ENCODE results near the gene XPR1.

The XPR1 gene

DNA sequence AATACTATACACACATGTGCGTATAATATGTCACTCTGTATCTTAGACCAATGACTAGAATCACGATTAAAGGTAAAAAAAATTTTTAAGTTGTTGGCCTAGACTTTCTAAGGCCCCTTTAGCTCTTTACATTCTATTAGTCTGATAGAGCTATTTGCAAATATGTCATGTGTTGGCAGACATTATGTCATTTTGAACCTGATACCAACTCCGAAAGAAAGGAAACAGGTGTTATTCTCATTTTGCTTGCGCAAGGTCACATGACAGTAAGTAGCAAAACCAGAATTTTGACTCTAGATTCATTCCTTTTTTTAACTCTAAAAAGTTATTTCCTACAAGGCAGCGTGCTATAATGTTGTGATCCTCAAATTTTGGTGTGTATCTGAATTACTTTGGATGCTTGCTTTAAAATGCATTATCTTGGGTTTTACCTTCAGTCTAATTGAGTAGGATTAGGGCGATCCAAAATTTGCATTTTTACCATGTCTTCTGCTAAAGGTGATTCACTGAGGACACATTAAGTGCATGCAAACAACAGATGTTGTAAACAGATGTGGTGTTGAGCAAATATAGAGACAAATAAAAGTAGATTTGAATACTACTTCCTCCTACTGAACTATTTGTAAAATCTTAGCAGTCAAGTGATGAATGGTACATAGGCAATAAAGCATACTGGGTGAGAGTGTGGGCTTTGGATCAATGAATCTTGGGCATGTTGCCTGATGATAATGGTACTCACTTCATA, 217.4 kb downstream of the XPR1 start:
- Histone ChIP-seq H3K4me2 (ENCODE audit: low read depth, low read length, poor library complexity, severe bottlenecking) (no peak overlapping the region), H3K4me3 (ENCODE audit: low read length, poor library complexity, severe bottlenecking) (no peak overlapping the region), H2AFZ (ENCODE audit: low read length) (no peak overlapping the region), H3K36me3 (ENCODE audit: insufficient read depth, low read length) (no peaks in the 10 kb centered on the region), H3F3A (ENCODE audit: low read depth) (no peaks in the 10 kb centered on the region), H3K9me3 (ENCODE audit: insufficient read depth, low read depth, low read length) (no peaks in the 10 kb centered on the region), H3K9me2 (replicated peaks; ENCODE audit: low read depth, low read length) (no peaks in the 10 kb centered on the region), H4K20me1 (ENCODE audit: insufficient read depth, low read length, poor library complexity, severe bottlenecking) (no peaks in the 10 kb centered on the region), H3K9ac (ENCODE audit: low read depth, low read length, poor library complexity, severe bottlenecking) (no peak overlapping the region), H3K79me2 (ENCODE audit: insufficient read depth, low read length) (no peaks in the 10 kb centered on the region), H3K27me3 (ENCODE audit: insufficient read depth, low read length, poor library complexity, severe bottlenecking) (no peaks in the 10 kb centered on the region), H3K4me1 (ENCODE audit: insufficient read depth, low read length, poor library complexity, severe bottlenecking) (peaks cover 29% of the 10 kb centered on the region)
- TF ChIP-seq EZH2phosphoT487 (IDR thresholded peaks at IDR 0.05; ENCODE audit: borderline replicate concordance): no peak
- TF ChIP-seq, protein P1, sequence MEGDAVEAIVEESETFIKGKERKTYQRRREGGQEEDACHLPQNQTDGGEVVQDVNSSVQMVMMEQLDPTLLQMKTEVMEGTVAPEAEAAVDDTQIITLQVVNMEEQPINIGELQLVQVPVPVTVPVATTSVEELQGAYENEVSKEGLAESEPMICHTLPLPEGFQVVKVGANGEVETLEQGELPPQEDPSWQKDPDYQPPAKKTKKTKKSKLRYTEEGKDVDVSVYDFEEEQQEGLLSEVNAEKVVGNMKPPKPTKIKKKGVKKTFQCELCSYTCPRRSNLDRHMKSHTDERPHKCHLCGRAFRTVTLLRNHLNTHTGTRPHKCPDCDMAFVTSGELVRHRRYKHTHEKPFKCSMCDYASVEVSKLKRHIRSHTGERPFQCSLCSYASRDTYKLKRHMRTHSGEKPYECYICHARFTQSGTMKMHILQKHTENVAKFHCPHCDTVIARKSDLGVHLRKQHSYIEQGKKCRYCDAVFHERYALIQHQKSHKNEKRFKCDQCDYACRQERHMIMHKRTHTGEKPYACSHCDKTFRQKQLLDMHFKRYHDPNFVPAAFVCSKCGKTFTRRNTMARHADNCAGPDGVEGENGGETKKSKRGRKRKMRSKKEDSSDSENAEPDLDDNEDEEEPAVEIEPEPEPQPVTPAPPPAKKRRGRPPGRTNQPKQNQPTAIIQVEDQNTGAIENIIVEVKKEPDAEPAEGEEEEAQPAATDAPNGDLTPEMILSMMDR (conservative IDR thresholded peaks at IDR 0.05; ENCODE audit: low read length): no peak

DNA sequence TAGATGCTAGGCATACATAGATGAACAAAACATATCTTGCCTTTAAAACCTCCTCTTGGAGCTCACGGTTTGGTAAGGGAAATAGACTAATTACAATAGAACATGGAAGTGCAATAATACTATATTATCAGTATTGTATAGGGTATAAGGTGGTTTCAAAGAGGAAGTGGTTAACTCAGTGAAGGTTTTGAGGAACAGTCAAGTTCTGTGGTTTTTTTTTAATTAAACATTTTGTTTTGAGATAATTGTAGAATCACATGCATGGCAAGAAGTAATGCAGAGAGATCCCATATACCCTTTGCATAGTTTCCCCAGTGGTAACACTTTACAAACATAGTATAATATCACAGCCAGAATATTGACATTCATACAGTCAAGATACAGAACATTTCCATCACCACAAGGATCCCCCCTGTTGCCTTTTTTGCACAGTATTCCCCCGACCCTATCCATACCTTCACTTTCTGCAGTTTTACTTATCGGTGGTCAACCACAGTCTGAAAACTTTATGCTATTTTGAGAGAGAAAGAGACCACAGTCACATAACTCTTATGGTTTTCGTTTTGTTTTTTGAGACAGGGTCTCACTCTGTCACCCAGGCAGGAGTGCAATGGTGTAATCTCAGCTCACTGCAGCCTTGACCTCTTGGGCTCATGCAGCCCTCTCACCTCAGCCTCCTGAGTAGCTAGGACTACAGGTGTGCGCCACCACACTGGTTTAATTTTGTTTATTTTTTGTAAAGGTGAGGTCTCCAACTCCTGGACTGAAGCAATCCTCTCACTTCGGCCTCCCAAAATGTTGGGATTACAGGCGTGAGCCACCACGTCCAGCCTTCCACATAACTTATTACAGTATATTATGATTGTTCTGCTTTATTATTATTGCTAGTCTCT, 220.4 kb downstream of the XPR1 start:
- peak overlapping the region; percentile 4 for H3K4me2 ChIP-seq (ENCODE audit: low read depth, low read length, poor library complexity, severe bottlenecking)
- no peaks in the 10 kb centered on the region for H3K36me3 ChIP-seq (ENCODE audit: insufficient read depth, low read length)
- no peaks in the 10 kb centered on the region for H3K9me2 ChIP-seq (replicated peaks; ENCODE audit: low read depth, low read length)
- no peaks in the 10 kb centered on the region for H3K9me3 ChIP-seq (ENCODE audit: insufficient read depth, low read depth, low read length)
- no peak for TF ChIP-seq EZH2phosphoT487 (IDR thresholded peaks at IDR 0.05; ENCODE audit: borderline replicate concordance)
- TF ChIP-seq, protein P1 (conservative IDR thresholded peaks at IDR 0.05; ENCODE audit: low read length): no peak
- H3K4me1 ChIP-seq (ENCODE audit: insufficient read depth, low read length, poor library complexity, severe bottlenecking): peaks cover 37% of the 10 kb centered on the region
- H3K79me2 ChIP-seq (ENCODE audit: insufficient read depth, low read length): no peaks in the 10 kb centered on the region
- H3K27me3 ChIP-seq (ENCODE audit: insufficient read depth, low read length, poor library complexity, severe bottlenecking): no peaks in the 10 kb centered on the region
- no peak overlapping the region for H3K9ac ChIP-seq (ENCODE audit: low read depth, low read length, poor library complexity, severe bottlenecking)
- H2AFZ ChIP-seq (ENCODE audit: low read length): no peak overlapping the region
- H3K4me3 ChIP-seq (ENCODE audit: low read length, poor library complexity, severe bottlenecking): no peak overlapping the region
- H4K20me1 ChIP-seq (ENCODE audit: insufficient read depth, low read length, poor library complexity, severe bottlenecking): no peaks in the 10 kb centered on the region
- no peaks in the 10 kb centered on the region for H3F3A ChIP-seq (ENCODE audit: low read depth)

DNA sequence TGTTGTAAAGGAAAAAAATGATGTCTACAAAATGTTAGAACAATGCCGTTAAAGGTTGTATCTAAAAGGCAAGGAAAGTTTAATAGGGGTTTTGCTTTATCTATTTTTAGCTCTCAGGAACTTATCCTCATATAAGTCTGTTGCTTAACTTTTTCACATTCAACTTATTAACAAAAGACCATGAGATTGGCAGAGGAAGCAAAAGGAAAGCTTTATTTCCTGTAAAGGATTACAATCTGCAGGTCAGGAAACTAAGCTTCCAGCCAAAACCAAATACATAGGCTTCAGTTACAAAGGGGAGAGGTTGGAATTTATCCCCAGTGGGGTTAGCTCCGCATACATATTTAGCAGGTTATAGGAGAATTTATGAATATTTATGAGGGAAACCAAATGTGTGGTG, 222.2 kb downstream of the XPR1 start:
- Histone ChIP-seq H3K79me2 (ENCODE audit: insufficient read depth, low read length) (no peaks in the 10 kb centered on the region), H3F3A (ENCODE audit: low read depth) (no peaks in the 10 kb centered on the region), H3K4me1 (ENCODE audit: insufficient read depth, low read length, poor library complexity, severe bottlenecking) (peaks cover 37% of the 10 kb centered on the region), H3K9ac (ENCODE audit: low read depth, low read length, poor library complexity, severe bottlenecking) (peak overlapping the region; percentile 31), H3K27me3 (ENCODE audit: insufficient read depth, low read length, poor library complexity, severe bottlenecking) (no peaks in the 10 kb centered on the region), H3K36me3 (ENCODE audit: insufficient read depth, low read length) (no peaks in the 10 kb centered on the region), H3K4me2 (ENCODE audit: low read depth, low read length, poor library complexity, severe bottlenecking) (peak overlapping the region; percentile 70), H3K4me3 (ENCODE audit: low read length, poor library complexity, severe bottlenecking) (peak overlapping the region; percentile 19), H2AFZ (ENCODE audit: low read length) (no peak overlapping the region), H3K9me3 (ENCODE audit: insufficient read depth, low read depth, low read length) (no peaks in the 10 kb centered on the region), H4K20me1 (ENCODE audit: insufficient read depth, low read length, poor library complexity, severe bottlenecking) (no peaks in the 10 kb centered on the region), H3K9me2 (replicated peaks; ENCODE audit: low read depth, low read length) (no peaks in the 10 kb centered on the region)
- TF ChIP-seq EZH2phosphoT487 (IDR thresholded peaks at IDR 0.05; ENCODE audit: borderline replicate concordance): no peak
- TF ChIP-seq, protein P1 (conservative IDR thresholded peaks at IDR 0.05; ENCODE audit: low read length): no peak

Data from Loucy (cell line).